Mammary epithelial cell (primary cell): ENCODE data around the gene TMEM175.

Experiments
- CTCF ChIP-seq, 2 donors: IDR thresholded peaks in 1 of 2; conservative IDR thresholded peaks in 1 of 2; 2 replicates each; pipeline ENCODE4 v1.5.1; 2011 to 2012; ENCODE audit warnings: inconsistent platforms in 2 of 2, low read length in 2 of 2, mild to moderate bottlenecking in 2 of 2, control low read depth in 1 of 2, low read depth in 1 of 2; ENCODE audit not compliant: insufficient read depth in 1 of 2; ENCODE audit errors: extremely low read depth in 1 of 2
- EZH2 ChIP-seq: IDR thresholded peaks from 2 replicates; pipeline ENCODE4 v1.6.1; 2012; ENCODE audit warnings: low read length, inconsistent platforms, borderline replicate concordance

- peak in 1 of 2 donors; percentile 28 for TF ChIP-seq CTCF (conservative IDR thresholded peaks at IDR 0.05 in 1 of 2, IDR thresholded peaks at IDR 0.05 in 1 of 2; ENCODE audit: extremely low read depth in 1 of 2, insufficient read depth in 1 of 2, low read depth in 1 of 2, low read length in 2 of 2)
- no peak for TF ChIP-seq EZH2
These were observed 40.5 kb upstream of the TMEM175 start for GRCh38 chr4:891747-892146.
